GM19239 (cell line): ENCODE measurements around the gene CD200R1L.
A peak's percentile ranks its signal among the peaks of the same experiment; 100 is the strongest.

Source experiments
- DNase-seq: peaks from one replicate; pipeline ENCODE4 v3.0.0; 2011; ENCODE audit warnings: low spot score; ENCODE audit not compliant: insufficient read length
- FAIRE-seq: peaks from 2 replicates; lab custom pipeline; 2011; peaks lifted over from hg19 to GRCh38; lab: Jason Lieb, UNC

The CD200R1L gene

DNA sequence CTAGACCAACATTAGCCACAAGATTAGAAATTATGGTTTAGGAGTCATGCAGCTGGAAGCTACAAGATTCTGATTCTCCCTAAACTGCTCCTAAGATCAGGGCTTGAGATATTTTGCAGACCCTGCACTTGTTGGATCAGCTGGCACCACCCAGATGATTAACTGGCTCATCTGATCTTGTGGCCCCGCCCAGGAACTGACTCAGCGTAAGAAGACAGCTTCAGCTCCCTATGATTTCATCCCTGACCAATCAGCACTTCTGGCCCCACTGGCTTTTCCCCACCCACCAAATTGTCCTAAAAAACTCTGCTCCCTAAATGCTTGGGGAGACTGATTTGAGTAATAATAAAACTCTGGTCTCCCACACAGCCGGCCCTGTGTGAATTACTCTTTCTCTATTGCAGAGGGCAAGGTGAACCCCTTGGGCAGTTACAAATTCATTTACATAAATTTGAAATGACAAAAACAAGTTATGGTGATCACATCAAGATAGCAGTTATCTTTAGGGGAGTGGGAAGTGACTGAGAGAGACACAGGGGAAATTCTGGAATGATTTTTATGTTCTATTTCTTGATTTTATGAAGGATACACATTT lies 76.5 kb downstream of the CD200R1L start:
- FAIRE-seq: no peak

DNA sequence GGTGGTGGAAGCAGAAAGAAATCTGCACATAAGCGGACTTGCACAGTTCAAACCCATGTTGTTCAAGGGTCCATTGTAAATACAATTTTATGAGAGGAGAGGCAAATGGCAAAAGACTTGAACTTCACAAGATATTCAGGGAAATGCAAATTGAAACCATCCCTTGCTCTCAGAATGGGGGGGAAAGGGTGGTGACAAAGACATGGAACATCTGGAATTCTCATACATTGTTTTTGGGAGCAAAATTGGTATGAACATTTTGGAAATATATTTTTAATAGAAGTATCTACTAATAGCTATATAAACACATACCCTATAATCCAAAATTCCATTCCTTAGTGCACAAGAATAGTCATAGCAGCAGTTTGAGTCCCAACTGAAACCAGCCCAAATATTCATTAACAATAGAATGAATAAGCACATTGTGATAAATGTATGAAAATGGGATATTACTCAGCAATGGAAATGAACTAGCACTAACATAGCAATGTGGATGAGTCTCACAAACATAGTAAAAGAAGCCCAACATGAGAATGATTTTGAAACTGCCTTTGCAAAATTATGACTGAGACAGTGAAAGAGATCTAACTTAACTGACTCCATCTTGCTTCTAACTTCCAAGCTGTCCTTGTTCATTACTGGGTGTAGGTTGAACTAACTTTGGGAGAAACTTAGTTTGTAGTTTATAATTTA lies 77.2 kb downstream of the CD200R1L start:
- no peak for FAIRE-seq
- no peak for DNase-seq

More for the DNA sequence above, 76.5 kb downstream of the CD200R1L start:
- no peak for DNase-seq

DNA sequence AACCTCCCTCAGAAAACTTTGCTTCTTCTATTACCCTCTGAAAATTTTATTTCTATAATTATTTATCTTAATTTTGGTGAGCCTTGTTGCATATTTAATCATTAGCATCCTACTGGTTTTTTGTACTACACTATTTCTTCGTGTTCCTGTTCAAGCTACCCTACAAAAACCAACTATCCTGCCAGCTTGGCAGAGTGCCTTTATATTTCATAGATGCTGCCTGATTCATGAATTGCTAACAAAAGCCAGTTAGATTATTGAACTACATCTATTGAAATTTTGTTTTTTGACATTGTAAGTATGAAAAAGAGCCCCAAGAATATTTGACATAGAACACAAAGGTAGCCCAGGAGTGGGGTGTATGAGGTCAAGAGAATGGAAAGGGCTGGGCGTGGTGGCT lies 78.9 kb downstream of the CD200R1L start:
- FAIRE-seq (no peak), DNase-seq (no peak)

DNA sequence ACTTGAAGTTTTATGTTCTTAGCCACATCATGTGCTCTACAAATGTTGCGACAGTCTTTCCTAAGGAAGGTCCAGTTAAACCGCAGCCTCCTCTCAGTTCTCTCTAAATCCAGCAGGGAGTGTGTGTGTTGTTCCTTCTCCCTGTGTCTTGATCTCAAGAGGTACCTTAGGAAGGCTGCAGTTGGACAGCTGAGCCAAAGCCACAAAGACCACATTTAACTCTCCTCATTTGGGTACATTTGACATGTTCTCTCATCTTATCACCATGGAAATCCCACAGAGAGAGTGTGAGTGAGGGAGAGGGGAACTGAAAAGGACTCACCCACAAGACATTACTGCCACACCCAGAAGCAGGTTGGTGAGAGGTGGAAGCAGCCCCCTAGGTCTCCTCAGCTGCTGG lies 79.5 kb downstream of the CD200R1L start:
- FAIRE-seq: peak; percentile 4
- DNase-seq: no peak
